GM13977 (cell line): ENCODE data around the gene TANGO6.

Experiments
- DNase-seq: peaks from one replicate; pipeline ENCODE4 v3.0.0; 2012; ENCODE audit warnings: low spot score
- in situ Hi-C: fragments of 300-500 bp; cut with MboI; formaldehyde crosslinking; loops from one replicate; pipeline ENCODE4 v1.12.0; 2022; ENCODE audit warnings: low sequenced_read_pairs, low pct_unique_long_range_greater_than_20kb, mixed read lengths, inconsistent platforms; ENCODE audit not compliant: unreplicated experiment
- TF ChIP-seq, protein P1 (sequence below): IDR thresholded peaks from 2 replicates; pipeline ENCODE4 v1.5.1; 2012; ENCODE audit warnings: mild to moderate bottlenecking, control low read depth; ENCODE audit not compliant: insufficient read depth; ENCODE audit errors: extremely low read depth, missing control alignments

Gene TANGO6

DNA sequence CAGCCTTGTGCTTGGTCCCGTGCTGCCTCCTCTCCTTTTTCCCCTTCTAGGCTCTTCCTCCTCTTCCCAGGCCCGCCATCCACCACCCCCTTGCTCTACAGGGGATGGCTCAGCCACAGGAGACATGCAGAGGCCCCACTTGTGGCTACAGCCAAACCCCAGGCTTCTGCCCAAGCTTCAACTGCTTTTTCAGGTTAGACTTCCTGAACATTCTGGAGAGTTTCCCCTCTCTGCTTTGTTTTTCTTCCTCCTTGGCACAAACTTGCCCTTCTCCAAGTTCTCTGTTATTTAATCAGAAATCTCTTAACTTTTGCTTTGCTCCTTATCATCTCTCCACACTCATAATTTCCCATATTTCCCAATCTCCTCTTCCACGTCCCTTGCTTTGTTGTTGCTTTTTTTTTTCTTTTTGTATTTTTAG is 243.8 kb downstream of the TANGO6 start:
- TF ChIP-seq, protein P1, sequence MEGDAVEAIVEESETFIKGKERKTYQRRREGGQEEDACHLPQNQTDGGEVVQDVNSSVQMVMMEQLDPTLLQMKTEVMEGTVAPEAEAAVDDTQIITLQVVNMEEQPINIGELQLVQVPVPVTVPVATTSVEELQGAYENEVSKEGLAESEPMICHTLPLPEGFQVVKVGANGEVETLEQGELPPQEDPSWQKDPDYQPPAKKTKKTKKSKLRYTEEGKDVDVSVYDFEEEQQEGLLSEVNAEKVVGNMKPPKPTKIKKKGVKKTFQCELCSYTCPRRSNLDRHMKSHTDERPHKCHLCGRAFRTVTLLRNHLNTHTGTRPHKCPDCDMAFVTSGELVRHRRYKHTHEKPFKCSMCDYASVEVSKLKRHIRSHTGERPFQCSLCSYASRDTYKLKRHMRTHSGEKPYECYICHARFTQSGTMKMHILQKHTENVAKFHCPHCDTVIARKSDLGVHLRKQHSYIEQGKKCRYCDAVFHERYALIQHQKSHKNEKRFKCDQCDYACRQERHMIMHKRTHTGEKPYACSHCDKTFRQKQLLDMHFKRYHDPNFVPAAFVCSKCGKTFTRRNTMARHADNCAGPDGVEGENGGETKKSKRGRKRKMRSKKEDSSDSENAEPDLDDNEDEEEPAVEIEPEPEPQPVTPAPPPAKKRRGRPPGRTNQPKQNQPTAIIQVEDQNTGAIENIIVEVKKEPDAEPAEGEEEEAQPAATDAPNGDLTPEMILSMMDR: no peak
- in situ Hi-C loops: no loop called here
- no peak for DNase-seq

DNA sequence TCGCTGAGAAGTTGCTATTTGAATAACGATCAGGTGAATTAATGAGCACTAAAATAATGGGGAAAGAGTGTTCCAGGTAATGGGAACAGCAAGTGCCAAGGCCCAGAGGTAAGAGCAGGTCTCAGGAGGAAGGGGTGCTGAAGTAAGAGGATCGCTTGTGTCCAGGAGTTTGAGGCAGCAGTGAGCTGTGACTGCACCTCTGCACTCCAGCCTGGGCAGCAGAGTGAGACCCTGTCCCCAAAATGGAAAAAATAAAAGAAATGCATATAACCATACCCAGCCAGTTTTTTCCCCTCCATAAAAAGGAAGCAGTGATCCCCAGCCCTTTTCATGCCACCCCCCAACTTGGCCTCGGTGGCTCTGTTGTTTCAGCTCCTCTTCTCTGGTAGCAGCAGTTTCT is 245.4 kb downstream of the TANGO6 start:
- DNase-seq: no peak
- in situ Hi-C loops: no loop called here
- TF ChIP-seq, protein P1: no peak

DNA sequence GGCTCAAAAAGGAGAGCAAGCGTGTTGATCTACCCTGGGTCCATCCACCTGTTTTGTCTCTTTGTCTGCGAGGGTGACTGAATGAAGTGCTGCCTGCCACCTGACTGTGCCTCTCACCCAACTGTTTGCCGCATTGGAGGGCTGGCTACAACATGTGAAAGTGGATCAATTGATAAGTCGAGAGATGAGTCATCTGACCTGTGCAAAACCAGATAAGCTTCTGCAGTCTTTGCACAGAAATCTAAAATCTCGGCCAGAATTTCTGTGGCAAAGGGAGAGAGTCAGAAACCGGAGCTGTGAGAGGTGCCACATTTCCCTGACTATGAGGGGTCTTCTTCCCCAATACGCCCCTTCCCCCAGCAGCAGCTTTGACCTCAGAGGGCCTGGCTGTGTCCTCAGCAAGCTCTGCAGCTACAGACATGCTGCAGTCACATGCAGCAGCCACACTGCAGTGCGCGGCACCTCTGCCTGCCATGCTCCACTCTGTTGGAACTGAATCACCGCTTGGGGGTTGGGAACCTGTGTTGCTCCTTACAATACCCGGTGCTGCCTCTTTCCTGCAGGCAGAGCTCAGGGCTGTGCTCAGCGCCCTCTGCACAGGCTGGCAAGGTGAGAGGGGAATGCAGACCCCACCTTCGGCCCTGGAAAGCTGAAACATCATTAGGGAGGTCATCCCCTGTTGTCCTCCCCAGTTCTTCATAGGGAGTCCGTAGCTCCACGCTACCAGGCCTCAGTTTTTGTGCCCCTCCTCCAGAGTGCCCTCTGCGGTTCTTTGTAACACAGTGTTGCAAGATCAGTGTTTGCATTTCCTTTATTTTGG is 246.0 kb downstream of the TANGO6 start:
- peak; percentile 59 for DNase-seq
- in situ Hi-C loops: no loop called here
- TF ChIP-seq, protein P1: no peak

DNA sequence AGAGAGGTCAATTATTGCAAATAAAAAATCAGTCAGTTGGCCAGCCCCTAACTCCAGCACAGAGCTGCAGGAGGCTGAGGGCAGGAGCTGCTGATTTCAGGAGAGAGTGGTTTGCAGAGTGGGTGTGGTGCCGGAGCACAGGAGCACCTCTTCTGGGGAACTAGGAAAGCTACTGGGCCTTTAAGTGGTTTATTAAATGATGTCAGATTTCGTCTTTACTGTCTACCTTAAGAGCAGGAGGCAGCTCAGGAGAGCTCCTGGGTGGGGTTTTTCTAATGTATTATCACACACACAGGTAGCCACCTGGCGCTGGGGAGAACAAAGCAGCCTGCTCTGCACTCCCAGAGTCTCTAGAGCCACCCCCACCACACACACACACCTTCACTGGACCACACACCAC is 250.6 kb downstream of the TANGO6 start:
- TF ChIP-seq, protein P1: no peak
- DNase-seq: no peak
- in situ Hi-C loops: no loop called here

DNA sequence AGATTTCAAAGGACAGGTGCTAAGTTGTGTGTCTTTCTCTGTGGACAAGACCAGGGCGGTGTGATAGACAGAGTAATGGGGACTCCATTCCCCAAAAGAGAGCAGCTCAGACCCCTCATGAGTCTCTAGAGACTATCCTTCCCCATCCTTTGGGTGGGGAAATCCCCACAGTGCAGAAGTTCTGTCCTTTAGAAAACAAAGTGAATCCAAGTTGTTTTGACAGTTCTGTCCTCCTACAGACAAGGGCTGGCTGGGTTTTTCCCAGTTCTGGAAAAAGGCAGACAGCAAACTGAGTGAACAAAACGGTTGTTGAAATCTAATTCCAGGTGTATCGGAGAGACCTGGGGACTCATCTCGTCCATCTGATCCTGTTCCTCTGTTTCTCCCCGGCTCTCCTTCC is 251.2 kb downstream of the TANGO6 start:
- TF ChIP-seq, protein P1: no peak
- DNase-seq: no peak
- in situ Hi-C loops: no loop called here

DNA sequence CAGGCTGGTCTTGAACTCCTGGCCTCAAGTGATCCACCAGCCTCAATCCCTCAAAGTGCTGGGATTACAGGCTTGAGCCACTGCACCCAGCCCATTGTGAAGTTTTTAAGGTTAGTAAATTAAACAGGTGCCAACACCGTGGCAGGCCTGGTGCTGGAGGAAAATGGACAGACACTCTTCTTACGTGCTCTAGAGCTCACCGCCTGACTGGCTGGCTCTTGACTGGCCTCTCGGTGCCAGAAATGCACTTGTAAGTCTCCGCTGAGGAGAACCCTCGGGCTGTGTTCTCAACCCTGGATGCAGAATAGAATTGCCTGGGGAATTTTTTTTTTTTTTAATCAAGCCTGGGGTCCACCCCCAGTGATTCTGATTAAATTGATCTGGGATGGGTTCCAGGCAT is 251.9 kb downstream of the TANGO6 start:
- no peak for DNase-seq
- TF ChIP-seq, protein P1: no peak
- in situ Hi-C loops: no loop called here
